Hematopoietic multipotent progenitor cell treated with erythropoietin and hydrocortisone succinate and interleukin-3 and kit ligand, for 4 days (in vitro differentiated cells): ENCODE measurements around the gene ADSL.

Source experiments
- DNase-seq: peaks from one replicate; pipeline ENCODE4 v3.0.0-alpha.2; 2015

ADSL gene

GRCh38 chr22:40328546-40329456, 17.5 kb upstream of the ADSL start:
- peak; percentile 96 for DNase-seq

GRCh38 chr22:40329466-40329865, 16.8 kb upstream of the ADSL start:
- DNase-seq = no peak

- no peak for DNase-seq
These were observed 16.2 kb upstream of the ADSL start for GRCh38 chr22:40330086-40330485.

GRCh38 chr22:40330615-40331014, 15.7 kb upstream of the ADSL start:
- no peak for DNase-seq

- DNase-seq = no peak
These were observed 14.6 kb upstream of the ADSL start for GRCh38 chr22:40331706-40332105.

GRCh38 chr22:40332319-40332781, 13.9 kb upstream of the ADSL start:
- no peak for DNase-seq

- DNase-seq = no peak
These were observed 12.2 kb upstream of the ADSL start for GRCh38 chr22:40334060-40334459.

GRCh38 chr22:40334899-40335298, 11.4 kb upstream of the ADSL start:
- peak; percentile 37 for DNase-seq

GRCh38 chr22:40335358-40335757, 10.9 kb upstream of the ADSL start:
- no peak for DNase-seq

- no peak for DNase-seq
These were observed 6.3 kb upstream of the ADSL start for GRCh38 chr22:40340044-40340443.

- no peak for DNase-seq
These were observed 4.7 kb upstream of the ADSL start for GRCh38 chr22:40341604-40342003.

GRCh38 chr22:40342521-40342920, 3.8 kb upstream of the ADSL start:
- no peak for DNase-seq

- DNase-seq = no peak
These were observed 1.0 kb upstream of the ADSL start for GRCh38 chr22:40345271-40345670.

- peak; percentile 78 for DNase-seq
These were observed 500 bp upstream of the ADSL start for GRCh38 chr22:40345815-40346184.

- DNase-seq = no peak
These were observed 1.0 kb downstream of the ADSL start for GRCh38 chr22:40347300-40347699.

GRCh38 chr22:40348025-40348658, 1.8 kb downstream of the ADSL start:
- peak; percentile 85 for DNase-seq

GRCh38 chr22:40352763-40353162, 6.5 kb downstream of the ADSL start:
- no peak for DNase-seq

GRCh38 chr22:40361100-40361499, 14.8 kb downstream of the ADSL start:
- DNase-seq = no peak

GRCh38 chr22:40363059-40363458, 16.8 kb downstream of the ADSL start:
- DNase-seq = no peak

- DNase-seq = no peak
These were observed 18.1 kb downstream of the ADSL start for GRCh38 chr22:40364431-40364830.

- no peak for DNase-seq
These were observed 19.8 kb downstream of the ADSL start for GRCh38 chr22:40366068-40366467.

GRCh38 chr22:40367342-40367741, 21.0 kb downstream of the ADSL start:
- DNase-seq = no peak

- DNase-seq = no peak
These were observed 21.7 kb downstream of the ADSL start for GRCh38 chr22:40368016-40368415.

GRCh38 chr22:40368836-40369235, 22.5 kb downstream of the ADSL start:
- no peak for DNase-seq
